GM19328 (cell line): ENCODE data around the gene EN2.

Source experiments
- ATAC-seq: cut with Tn5 transposase; IDR thresholded peaks from one replicate; pipeline ENCODE4 v1.9.1; 2021; ENCODE audit warnings: mild to moderate bottlenecking, moderate library complexity; ENCODE audit not compliant: unreplicated experiment

Gene EN2

GRCh38 chr7:155458111-155458877 lies at the start of gene EN2:
TSS of gene EN2 (plus strand) at chr7:155458129. CDS start at chr7:155458378, 249 bp downstream.
- no peak for ATAC-seq

DNA sequence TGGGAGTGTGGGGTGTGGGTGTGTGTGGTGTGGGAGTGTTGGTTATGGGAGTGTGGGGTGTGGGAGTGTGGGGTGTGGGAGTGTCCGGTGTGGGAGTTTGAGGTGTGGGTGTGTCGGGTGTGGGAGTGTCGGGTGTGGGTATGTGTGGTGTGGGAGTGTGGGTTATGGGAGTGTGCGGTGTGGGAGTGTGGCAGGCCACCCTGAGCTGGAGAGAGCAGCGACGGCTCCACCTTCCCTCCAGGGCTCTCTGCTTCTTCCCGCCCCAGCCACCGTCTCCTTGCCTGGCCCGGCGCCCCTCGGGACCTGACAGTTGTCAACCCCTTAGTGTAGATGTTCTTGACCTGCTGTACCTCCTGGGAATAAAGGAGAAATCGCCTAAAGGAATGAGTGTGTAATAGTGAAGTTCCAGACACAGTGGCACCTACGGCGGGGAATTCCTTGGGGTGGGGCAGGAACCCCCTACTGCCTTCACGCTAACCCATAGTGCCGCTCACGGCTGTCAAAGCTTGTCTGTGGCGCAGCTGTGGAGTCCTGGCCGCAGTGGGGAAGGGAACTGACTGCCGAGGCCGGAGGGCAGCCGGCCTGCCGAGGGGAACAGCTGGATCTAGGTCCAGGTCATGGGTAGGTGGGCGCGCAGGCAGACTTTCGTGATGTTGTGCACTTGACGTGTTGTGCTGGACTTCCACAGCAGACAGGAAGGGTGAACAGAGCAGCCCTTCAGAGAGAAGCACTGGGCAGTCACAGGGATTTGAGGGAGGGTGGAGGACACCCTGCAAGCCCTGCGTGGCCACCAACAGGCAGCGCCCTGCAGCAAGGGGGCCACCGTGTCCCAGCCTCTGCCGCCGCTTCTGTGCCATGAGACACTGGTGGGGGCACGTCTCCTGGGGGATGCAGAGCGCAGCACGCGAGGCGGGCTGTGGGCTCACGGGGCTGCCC lies 49.0 kb upstream of the EN2 start:
- ATAC-seq: no peak

- ATAC-seq: no peak
Measured at GRCh38 chr7:155409980-155410379, 47.9 kb upstream of the EN2 start.

DNA sequence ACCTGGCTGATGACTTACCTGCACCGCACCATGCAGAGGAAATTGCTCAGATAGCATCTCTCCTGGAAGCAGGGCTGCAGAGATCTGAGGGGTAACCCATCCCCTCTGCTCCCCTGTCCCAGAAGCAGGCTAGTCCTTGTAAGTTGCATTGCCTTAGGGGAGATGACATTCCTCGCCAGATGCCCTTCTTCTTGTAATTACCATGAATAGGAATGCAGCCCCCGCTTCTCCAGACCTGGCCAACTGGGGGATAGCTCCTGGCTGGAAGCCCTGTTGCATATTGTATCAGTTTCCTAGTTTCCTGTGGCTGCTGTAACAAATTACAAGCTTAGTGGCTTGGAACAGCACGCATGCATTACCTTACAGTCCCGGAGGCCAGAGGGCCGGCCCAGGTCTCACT lies 47.5 kb upstream of the EN2 start:
- no peak for ATAC-seq

GRCh38 chr7:155411718-155412415 lies 46.1 kb upstream of the EN2 start:
- no peak for ATAC-seq

DNA sequence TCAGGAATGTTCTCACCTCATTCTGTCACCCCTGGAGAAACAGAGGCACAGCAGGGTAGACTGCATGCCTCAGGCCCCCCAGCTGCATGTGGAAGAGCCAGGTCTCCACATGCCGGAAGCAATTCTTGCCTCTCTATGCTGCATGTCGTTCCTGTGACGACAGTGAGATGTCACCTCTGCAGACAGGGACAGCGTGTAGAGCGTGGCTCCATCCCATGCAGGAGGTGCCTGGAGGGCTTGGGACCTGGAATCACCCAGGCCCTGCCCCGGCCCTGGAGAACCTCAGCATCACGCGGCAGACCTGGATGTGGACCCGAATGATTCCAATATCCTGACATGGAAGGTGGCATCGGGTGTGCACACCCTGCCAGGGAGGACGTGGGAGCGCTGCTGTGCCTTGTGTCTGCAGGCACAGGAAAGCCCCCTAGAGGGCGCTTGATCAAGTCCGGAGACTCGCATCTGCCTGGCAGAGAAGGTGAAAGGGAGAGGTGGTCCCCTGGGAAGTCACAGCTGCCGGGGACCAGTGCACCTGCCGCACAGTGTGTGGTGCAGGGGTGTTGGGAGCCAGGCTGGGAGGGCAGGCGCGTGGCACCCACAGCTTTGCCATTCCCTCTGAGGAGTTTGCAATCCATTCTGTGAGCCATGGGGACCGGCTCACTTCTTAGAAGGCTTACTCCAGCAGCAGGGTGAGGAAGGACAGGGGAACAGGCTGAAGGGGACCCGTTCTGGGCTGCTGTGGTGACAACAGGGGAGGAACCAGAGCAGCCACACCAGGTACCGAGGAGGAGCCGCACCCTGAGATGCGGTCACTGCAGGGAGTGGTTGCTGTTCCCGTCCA lies 45.3 kb upstream of the EN2 start:
- ATAC-seq: peak; percentile 61

DNA sequence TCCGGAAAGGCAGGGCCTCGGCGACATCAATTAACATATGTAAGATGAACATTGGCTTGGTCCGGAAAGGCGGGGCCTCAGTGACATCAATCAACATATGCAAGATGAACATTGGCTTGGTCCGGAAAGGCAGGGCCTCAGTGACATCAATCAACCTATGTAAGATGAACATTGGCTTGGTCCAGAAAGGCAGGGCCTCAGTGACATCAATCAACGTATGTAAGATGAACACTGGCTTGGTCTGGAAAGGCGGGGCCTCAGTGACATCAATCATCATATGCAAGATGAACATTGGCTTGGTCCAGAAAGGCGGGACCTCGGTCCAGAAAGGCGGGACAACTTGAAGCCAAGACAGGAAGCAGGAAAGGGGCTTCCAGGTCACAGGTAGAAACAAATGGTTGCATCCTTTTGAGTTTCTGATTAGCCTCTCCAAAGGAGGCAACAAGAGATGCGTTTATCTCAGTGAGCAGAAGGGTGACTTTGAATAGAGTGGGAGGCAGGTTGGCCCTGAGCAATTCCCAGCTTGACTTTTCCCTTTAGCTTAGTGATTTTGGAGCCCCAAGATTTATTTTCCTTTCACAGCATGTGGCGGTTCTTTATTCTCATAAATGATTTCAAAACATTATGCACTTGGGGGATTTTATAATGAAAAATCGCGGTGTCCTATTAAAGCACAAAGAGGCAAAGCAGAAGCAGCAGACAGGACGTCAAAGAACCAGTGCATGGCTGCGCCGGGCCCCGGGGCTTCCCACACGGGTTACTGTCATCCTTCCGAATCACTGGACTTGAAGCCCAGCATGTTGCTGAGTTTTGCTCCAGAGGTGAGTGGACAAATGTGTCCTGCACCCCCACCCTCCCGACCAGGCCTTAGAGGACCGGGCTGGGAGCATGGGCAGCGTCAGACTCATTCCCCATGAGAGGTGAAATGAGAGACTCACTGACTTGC lies 43.1 kb upstream of the EN2 start:
- no peak for ATAC-seq

DNA sequence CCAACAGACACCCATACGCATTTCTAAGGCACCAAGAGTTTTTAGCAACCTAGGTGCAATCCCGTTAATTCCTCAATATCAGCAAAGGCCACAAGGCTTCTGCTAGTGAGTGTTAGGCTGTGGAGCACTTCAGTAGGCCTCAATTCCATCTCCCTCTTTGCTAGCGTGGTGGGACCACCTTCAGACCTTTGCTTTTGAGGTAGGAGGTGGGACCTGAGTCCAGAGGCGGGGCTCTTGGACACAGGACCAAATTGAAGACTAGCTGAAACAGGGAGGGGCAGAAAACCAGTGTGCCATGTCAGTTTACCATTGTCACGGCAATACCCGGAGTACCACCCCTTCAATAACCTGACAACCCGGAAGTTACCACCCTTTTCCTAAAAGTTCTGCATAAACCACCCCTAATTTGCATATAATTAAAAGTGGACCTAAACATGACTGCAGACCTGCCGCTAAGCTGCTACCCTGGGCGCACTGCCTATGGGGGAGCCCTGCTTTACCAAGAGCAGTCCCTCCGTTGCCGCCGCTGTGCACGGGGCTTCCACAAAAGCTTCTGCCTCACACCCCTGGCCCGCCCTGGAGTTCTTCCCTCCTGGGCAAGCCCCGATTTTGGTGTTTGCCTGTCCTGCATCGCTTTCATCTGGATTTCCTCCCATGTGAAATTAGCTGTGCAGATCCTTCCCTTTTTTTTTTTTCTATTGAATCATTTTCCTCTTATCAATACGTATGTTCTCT lies 41.1 kb upstream of the EN2 start:
- no peak for ATAC-seq

GRCh38 chr7:155418304-155418703 lies 39.6 kb upstream of the EN2 start:
- ATAC-seq: no peak

GRCh38 chr7:155418941-155419755 lies 38.8 kb upstream of the EN2 start:
- ATAC-seq: no peak

- no peak for ATAC-seq
Measured at GRCh38 chr7:155420116-155420515, 37.8 kb upstream of the EN2 start.

GRCh38 chr7:155422151-155422550 lies 35.8 kb upstream of the EN2 start:
- ATAC-seq: no peak

GRCh38 chr7:155422599-155423336 lies 35.2 kb upstream of the EN2 start:
- no peak for ATAC-seq

- ATAC-seq: no peak
Measured at GRCh38 chr7:155423337-155424285, 34.3 kb upstream of the EN2 start.

- ATAC-seq: no peak
Measured at GRCh38 chr7:155424301-155425010, 33.5 kb upstream of the EN2 start.

DNA sequence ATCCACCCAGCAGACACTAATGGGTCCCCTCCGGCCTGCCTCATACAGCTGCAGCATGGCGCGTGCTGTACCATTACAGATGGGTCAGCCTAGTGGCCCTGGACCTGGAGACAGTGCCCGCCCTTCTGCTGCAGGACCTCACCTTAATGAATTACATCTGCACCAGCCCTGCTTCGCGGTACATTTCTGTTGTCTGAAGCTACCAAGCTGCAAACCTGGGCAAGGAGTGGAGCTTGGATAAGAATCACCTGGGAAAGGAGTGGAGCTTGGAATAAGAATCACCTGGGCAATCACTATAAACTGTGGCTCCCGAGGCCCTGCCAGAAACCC lies 33.0 kb upstream of the EN2 start:
- no peak for ATAC-seq
